Endometrium (tissue), 2 donors: ENCODE measurements around the gene HEXIM1.
A peak's percentile ranks its signal among the peaks of the same experiment; 100 is the strongest.

Experiments used
- FAIRE-seq: peaks from 2 replicates; lab custom pipeline; 2012; peaks lifted over from hg19 to GRCh38; lab: Jason Lieb, UNC
- donor health status: control.
- donor health status: control.

Gene HEXIM1

GRCh38 chr17:45129940-45130680 is 18.2 kb upstream of the HEXIM1 start:
- FAIRE-seq: no peak

- no peak for FAIRE-seq
Measured at GRCh38 chr17:45130681-45131615, 17.3 kb upstream of the HEXIM1 start.

GRCh38 chr17:45131616-45132319 is 16.5 kb upstream of the HEXIM1 start:
- FAIRE-seq: no peak

- no peak for FAIRE-seq
Measured at GRCh38 chr17:45132320-45132571, 16.0 kb upstream of the HEXIM1 start, which contains the start of gene PLCD3. Gene PLCD3 (minus strand): TSS chr17:45132515. CDS start chr17:45132410, 105 bp downstream.

GRCh38 chr17:45132572-45133463 is 15.5 kb upstream of the HEXIM1 start:
- no peak for FAIRE-seq

- FAIRE-seq: peak; percentile 97
Measured at GRCh38 chr17:45135192-45135977, 12.9 kb upstream of the HEXIM1 start, which contains the start of gene ACBD4. Gene ACBD4 (plus strand): TSS chr17:45135687. CDS start chr17:45136145, 458 bp downstream.

- FAIRE-seq: no peak
Measured at GRCh38 chr17:45135978-45136791, 12.1 kb upstream of the HEXIM1 start.

GRCh38 chr17:45136846-45137560 is 11.3 kb upstream of the HEXIM1 start:
- no peak for FAIRE-seq

- no peak for FAIRE-seq
Measured at GRCh38 chr17:45137561-45138305, 10.5 kb upstream of the HEXIM1 start.

- no peak for FAIRE-seq
Measured at GRCh38 chr17:45138911-45139532, 9.3 kb upstream of the HEXIM1 start.

- FAIRE-seq: no peak
Measured at GRCh38 chr17:45139533-45139920, 8.7 kb upstream of the HEXIM1 start.

- no peak for FAIRE-seq
Measured at GRCh38 chr17:45143094-45143670, 5.1 kb upstream of the HEXIM1 start.

- FAIRE-seq: peak; percentile 39
Measured at GRCh38 chr17:45143767-45144198, 4.5 kb upstream of the HEXIM1 start.

GRCh38 chr17:45144199-45145034 is 3.9 kb upstream of the HEXIM1 start:
- no peak for FAIRE-seq

GRCh38 chr17:45145035-45145389 is 3.3 kb upstream of the HEXIM1 start:
- FAIRE-seq: no peak

- no peak for FAIRE-seq
Measured at GRCh38 chr17:45146166-45146565, 2.1 kb upstream of the HEXIM1 start.

- FAIRE-seq: no peak
Measured at GRCh38 chr17:45146592-45146889, 1.7 kb upstream of the HEXIM1 start.
